Measurements from ENCODE around the gene SLC9A7.

The SLC9A7 gene

GRCh38 chrX:46573331-46573891, 185.5 kb downstream of the SLC9A7 start, which contains the start of gene CHST7:
TSS of gene CHST7 (plus strand) at chrX:46573765. CDS start at chrX:46573932, 167 bp downstream.
- peak; percentile 80 for DNase-seq (ENCODE audit: low spot score)

- no peak for DNase-seq (ENCODE audit: low spot score)
Measured at GRCh38 chrX:46572340-46572936, 186.5 kb downstream of the SLC9A7 start.

- no peak for DNase-seq (ENCODE audit: low spot score)
Measured at GRCh38 chrX:46571423-46572339, 187.2 kb downstream of the SLC9A7 start.

- DNase-seq (ENCODE audit: low spot score), result no peak
Measured at GRCh38 chrX:46569621-46570020, 189.3 kb downstream of the SLC9A7 start.

- DNase-seq (ENCODE audit: low spot score), result no peak
Measured at GRCh38 chrX:46567388-46567787, 191.5 kb downstream of the SLC9A7 start.

GRCh38 chrX:46561824-46562657, 196.9 kb downstream of the SLC9A7 start:
- DNase-seq (ENCODE audit: low spot score), result no peak

- peak; percentile 9 for DNase-seq (ENCODE audit: low spot score)
Measured at GRCh38 chrX:46559062-46559461, 199.9 kb downstream of the SLC9A7 start.

- DNase-seq (ENCODE audit: low spot score), result no peak
Measured at GRCh38 chrX:46554942-46555341, 204.0 kb downstream of the SLC9A7 start.

GRCh38 chrX:46553935-46554334, 205.0 kb downstream of the SLC9A7 start:
- no peak for DNase-seq (ENCODE audit: low spot score)

- DNase-seq (ENCODE audit: low spot score), result no peak
Measured at GRCh38 chrX:46551494-46552128, 207.3 kb downstream of the SLC9A7 start.

- no peak for DNase-seq (ENCODE audit: low spot score)
Measured at GRCh38 chrX:46549914-46550313, 209.0 kb downstream of the SLC9A7 start.

Measured in GM03348 (cell line).